ENCODE results near the gene PER1. TPM values are rescaled to one million over a fixed set of nuclear protein-coding genes. Genes with fewer than 3 reads are reported as not detected.

Gene PER1
- total RNA-seq, 6 experiments from 2014 or later = 25.7 to 118 (median 55.2) TPM

GRCh38 chr17:8117980-8118768 lies 34.0 kb downstream of the PER1 start, which contains the start of gene ALOXE3:
Gene ALOXE3, minus strand, starts transcription at chr17:8118514. Its CDS starts 524 bp downstream, at chr17:8117990.
- H3K4me1 ChIP-seq = peaks cover 0 to 38% (median 10%) of the 10 kb centered on the region in 4 donors

DNA sequence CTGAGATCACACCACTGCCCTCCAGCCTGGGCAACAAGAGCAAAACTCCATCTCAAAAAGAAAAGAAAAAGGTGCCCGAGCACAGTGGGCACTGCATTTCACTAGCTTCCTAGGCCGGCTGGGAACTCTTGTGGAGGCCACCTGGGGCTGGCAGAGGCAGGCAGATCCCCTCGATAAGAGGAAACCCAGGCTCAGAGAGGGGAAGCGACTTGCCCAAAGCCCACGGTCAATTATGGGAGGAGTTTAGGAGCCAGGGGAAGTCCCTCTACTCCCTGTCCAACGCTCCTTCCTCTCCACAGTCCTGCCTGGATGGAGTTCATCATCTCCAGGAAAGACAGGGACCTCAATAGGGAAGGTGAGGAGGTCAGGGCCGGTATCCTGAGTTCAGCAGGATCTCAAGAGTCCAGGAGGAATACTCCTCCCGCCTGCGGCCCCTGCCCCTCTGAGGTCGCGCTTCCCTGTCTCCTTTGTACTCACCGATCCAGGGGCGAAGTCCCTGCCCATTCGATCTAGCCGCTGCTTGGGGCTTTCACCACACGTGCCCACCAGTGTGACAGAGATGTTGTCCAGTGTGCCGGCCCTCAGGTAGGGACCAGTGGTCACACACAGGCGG lies 34.7 kb downstream of the PER1 start:
- WGBS (ENCODE audit: insufficient coverage, low coverage, low lambda C conversion rate, missing lambda C conversion rate) = 10% methylated on average over 9 of the region's 18 CpGs
- Histone ChIP-seq H3K9me3 (no peaks in the 10 kb centered on the region), H3K36me3 (no peaks in the 10 kb centered on the region), H3K4me3 (no peak overlapping the region), H3K27me3 (peaks cover 0 to 29% of the 10 kb centered on the region in 2 donors), H3K4me1 (peaks cover 0 to 31% (median 10%) of the 10 kb centered on the region in 4 donors), H3K27ac (no peak overlapping the region)
- ATAC-seq (no peak), DNase-seq (peak in 1 of 3 donors; percentile 29)
- intact Hi-C loops (cut with DNase I) = loop anchor here in 1 of 2 donors (10.0 kb wide), 1 partner anchor 53 kb away; no protein-coding TSS in a partner anchor
- TF ChIP-seq, protein P1, sequence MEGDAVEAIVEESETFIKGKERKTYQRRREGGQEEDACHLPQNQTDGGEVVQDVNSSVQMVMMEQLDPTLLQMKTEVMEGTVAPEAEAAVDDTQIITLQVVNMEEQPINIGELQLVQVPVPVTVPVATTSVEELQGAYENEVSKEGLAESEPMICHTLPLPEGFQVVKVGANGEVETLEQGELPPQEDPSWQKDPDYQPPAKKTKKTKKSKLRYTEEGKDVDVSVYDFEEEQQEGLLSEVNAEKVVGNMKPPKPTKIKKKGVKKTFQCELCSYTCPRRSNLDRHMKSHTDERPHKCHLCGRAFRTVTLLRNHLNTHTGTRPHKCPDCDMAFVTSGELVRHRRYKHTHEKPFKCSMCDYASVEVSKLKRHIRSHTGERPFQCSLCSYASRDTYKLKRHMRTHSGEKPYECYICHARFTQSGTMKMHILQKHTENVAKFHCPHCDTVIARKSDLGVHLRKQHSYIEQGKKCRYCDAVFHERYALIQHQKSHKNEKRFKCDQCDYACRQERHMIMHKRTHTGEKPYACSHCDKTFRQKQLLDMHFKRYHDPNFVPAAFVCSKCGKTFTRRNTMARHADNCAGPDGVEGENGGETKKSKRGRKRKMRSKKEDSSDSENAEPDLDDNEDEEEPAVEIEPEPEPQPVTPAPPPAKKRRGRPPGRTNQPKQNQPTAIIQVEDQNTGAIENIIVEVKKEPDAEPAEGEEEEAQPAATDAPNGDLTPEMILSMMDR (IDR thresholded peaks at IDR 0.05) = no peak
- TF ChIP-seq POLR2A (IDR thresholded peaks at IDR 0.05) = no peak

More at GRCh38 chr17:8117980-8118768, 34.0 kb downstream of the PER1 start, which contains the start of gene ALOXE3:
- intact Hi-C loops (cut with DNase I) = loop anchor here in 1 of 2 donors (10.0 kb wide), 1 partner anchor 53 kb away; no protein-coding TSS in a partner anchor
- Histone ChIP-seq H3K27me3 (peaks cover 0 to 29% of the 10 kb centered on the region in 2 donors), H3K4me3 (peak within 1 kb of the TSS; percentile 29 to 49 (median 37)), H3K36me3 (no peaks in the 10 kb centered on the region), H3K9me3 (no peaks in the 10 kb centered on the region), H3K27ac (peak within 1 kb of the TSS; percentile 13 to 41 (median 33))
- DNase-seq (peak in 1 of 3 donors; percentile 36), ATAC-seq (peak in 1 of 4 donors; percentile 34)
- no peak for TF ChIP-seq POLR2A (IDR thresholded peaks at IDR 0.05)
- TF ChIP-seq, protein P1 (IDR thresholded peaks at IDR 0.05) = no peak
- under 1% methylated on average over 25 of the region's 33 CpGs for WGBS (ENCODE audit: insufficient coverage, low coverage, low lambda C conversion rate, missing lambda C conversion rate)

DNA sequence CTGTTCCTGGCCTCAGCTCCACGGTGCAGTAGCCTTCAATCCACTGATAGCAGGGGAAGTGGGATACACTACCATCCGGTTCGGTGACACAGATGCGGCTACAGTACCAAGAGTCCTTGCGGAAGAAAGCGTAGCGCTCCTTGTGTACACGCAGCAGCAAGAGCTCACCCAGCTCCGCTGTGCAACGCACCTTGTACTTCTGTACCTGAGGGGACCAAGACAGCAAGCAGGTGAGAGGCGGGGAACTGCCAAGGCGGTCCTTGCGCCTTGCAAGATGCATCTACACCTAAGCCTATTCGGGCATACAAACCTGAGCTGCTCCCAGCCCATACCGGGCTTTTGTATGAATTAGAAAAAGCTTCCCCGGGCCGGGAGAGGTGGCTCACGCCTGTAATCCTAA lies 35.4 kb downstream of the PER1 start:
- ATAC-seq (no peak), DNase-seq (no peak)
- no peak overlapping the region for H3K4me3 ChIP-seq
- no peaks in the 10 kb centered on the region for H3K9me3 ChIP-seq
- no peaks in the 10 kb centered on the region for H3K36me3 ChIP-seq
- peaks cover 0 to 28% of the 10 kb centered on the region in 2 donors for H3K27me3 ChIP-seq
- no peak for TF ChIP-seq POLR2A (IDR thresholded peaks at IDR 0.05)
- TF ChIP-seq, protein P1 (IDR thresholded peaks at IDR 0.05) = no peak
- no peak overlapping the region for H3K27ac ChIP-seq
- 49% methylated on average over 17 of the region's 18 CpGs for WGBS (ENCODE audit: insufficient coverage, low coverage, low lambda C conversion rate, missing lambda C conversion rate)
- intact Hi-C loops (cut with DNase I) = loop anchor here in 1 of 2 donors (10.0 kb wide), 1 partner anchor 52 kb away; no protein-coding TSS in a partner anchor
- H3K4me1 ChIP-seq = peaks cover 0 to 27% (median 8%) of the 10 kb centered on the region in 4 donors

DNA sequence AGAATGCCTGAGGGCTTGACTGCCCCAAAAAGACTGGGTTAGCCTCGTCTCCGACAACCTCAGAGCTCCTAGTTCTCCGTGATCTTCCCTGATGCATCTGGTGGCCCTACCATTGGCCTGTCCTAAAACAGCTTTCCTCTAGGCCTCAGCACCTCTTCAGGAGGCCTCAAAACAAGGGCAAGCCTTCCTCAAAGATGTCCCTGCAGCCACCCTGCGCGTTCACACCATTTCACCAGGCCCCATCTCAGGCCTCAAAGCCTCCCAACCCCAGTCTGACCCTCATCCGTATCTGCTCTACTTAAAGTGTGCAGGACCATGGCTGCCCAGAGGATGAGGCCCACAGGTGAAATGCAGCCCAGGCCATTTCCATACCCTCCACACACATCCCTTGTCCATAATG lies 41.3 kb downstream of the PER1 start:
- H3K4me1 ChIP-seq = peaks cover 0 to 6% (median 2%) of the 10 kb centered on the region in 4 donors
- DNase-seq (no peak), ATAC-seq (no peak)
- no peak overlapping the region for H3K27ac ChIP-seq
- TF ChIP-seq, protein P1 (IDR thresholded peaks at IDR 0.05) = no peak
- TF ChIP-seq POLR2A (IDR thresholded peaks at IDR 0.05) = no peak
- no peaks in the 10 kb centered on the region for H3K36me3 ChIP-seq
- peaks cover 0 to 9% of the 10 kb centered on the region in 2 donors for H3K27me3 ChIP-seq
- no peak overlapping the region for H3K4me3 ChIP-seq
- H3K9me3 ChIP-seq = no peaks in the 10 kb centered on the region
- intact Hi-C loops (cut with DNase I) = loop anchor here in 1 of 2 donors (10.0 kb wide), 1 partner anchor 46 kb away; no protein-coding TSS in a partner anchor
- 89% methylated on average over 6 of the region's 6 CpGs for WGBS (ENCODE audit: insufficient coverage, low coverage, low lambda C conversion rate, missing lambda C conversion rate)
